Psoas muscle (tissue), 8 donors: ENCODE results near the gene KCNH2. TPM values are rescaled to one million over a fixed set of nuclear protein-coding genes. Genes with fewer than 3 reads are reported as not detected.

Source experiments
- ATAC-seq, 4 donors: fragments of 200-7000 bp; cut with Tn5 transposase; one replicate each; pipeline ENCODE4 v1.9.1; 2020; ENCODE audit warnings: moderate library complexity in 3 of 4, mild to moderate bottlenecking in 2 of 4
- DNase-seq, 2 donors: peaks; one replicate each; pipeline ENCODE4 v3.0.0-alpha.2; 2020
- H3K27ac ChIP-seq: fragments of 200-600 bp; one replicate; pipeline ENCODE4 v1.8.0; 2022
- H3K27me3 ChIP-seq, 3 donors: fragments of 200-600 bp in 1 of 3; one replicate each; pipeline versions ENCODE4 v1.6.1 to v1.8.0; 2013 to 2022; ENCODE audit warnings: low read length in 2 of 3, mild to moderate bottlenecking in 2 of 3, moderate library complexity in 1 of 3; ENCODE audit not compliant: insufficient read depth in 3 of 3
- H3K36me3 ChIP-seq, 2 donors: fragments of 200-600 bp in 1 of 2; one replicate each; pipeline versions ENCODE4 v1.6.1 to v1.8.0; 2013 to 2022; ENCODE audit warnings: low read depth in 1 of 2, mild to moderate bottlenecking in 1 of 2, moderate library complexity in 1 of 2; ENCODE audit not compliant: insufficient read depth in 1 of 2
- H3K4me1 ChIP-seq: fragments of 200-600 bp; one replicate; pipeline ENCODE4 v1.8.0; 2022
- H3K4me3 ChIP-seq: fragments of 200-600 bp; one replicate; pipeline ENCODE4 v1.8.0; 2022; ENCODE audit warnings: mild to moderate bottlenecking
- H3K9me3 ChIP-seq: fragments of 200-600 bp; one replicate; pipeline ENCODE4 v1.8.0; 2022
- CTCF ChIP-seq: fragments of 200-600 bp; IDR thresholded peaks from one replicate; pipeline ENCODE4 v1.8.0; 2022; ENCODE audit warnings: antibody characterized with exemption
- WGBS, 3 donors: extraction: QIAGEN DNeasy Blood & Tissue Kit; methylation state at CpG; one replicate each; pipeline versions ENCODE4 v1.1.6 to v1.1.7; 2013; 5-methylcytosine and 5-hydroxymethylcytosine counted together
- intact Hi-C, 2 donors: fragments of 100-400 bp; cut with DNase I; formaldehyde crosslinking; loops; one replicate each; pipeline versions ENCODE4 v1.11.0 to v1.14.2; 2022
- polyA plus RNA-seq, 3 donors: library from polyadenylated mRNA; stranded (reverse); fragments of 200-250 nt; gene quantifications; one replicate each; pipeline ENCODE4 v1.2.3, GENCODE V29; 2013
- total RNA-seq, 4 donors: library from RNA; stranded (reverse); fragmentation: NEBNext Ultra II Directional in 2 of 4; extraction: Animal tissue kit (Norgen Biotek cat#: 25700) in 2 of 4; gene quantifications; one replicate each; pipeline versions ENCODE4 v1.2.1 to v1.2.4, GENCODE V29; 2021 to 2023
- donor health status: healthy with polysubstance abuse.
- donor health status: DM: no; HTN: no; CAD: no; lungs with moderate emphysema.
- donor health status: Bipolar disorder and iron deficiency.
- donor health status: healthy.
- donor health status: DM: yes; HTN: yes; CAD: no.
- donor health status: DM: no; HTN: no; CAD: no.
- donor health status: DM: no; HTN: no; CAD: no.
- donor health status: DM: yes; HTN: yes; CAD: no.

KCNH2 gene
- total and polyA plus RNA-seq, 7 donors = 0.18 to 0.48 (median 0.22) TPM

- TF ChIP-seq CTCF = no peak
- Histone ChIP-seq H3K27me3 (peaks cover 0 to 27% (median 7%) of the 10 kb centered on the region in 3 donors), H3K9me3 (no peaks in the 10 kb centered on the region), H3K36me3 (no peaks in the 10 kb centered on the region), H3K4me1 (no peaks in the 10 kb centered on the region), H3K27ac (no peak overlapping the region), H3K4me3 (no peak overlapping the region)
- WGBS, 3 donors = 87 to 91% (median 87%) methylated on average over 6 of the region's 6 CpGs
- no peak for DNase-seq
- intact Hi-C loops = no loop called here
- ATAC-seq = no peak
These were observed 59.7 kb downstream of the KCNH2 start for GRCh38 chr7:150918378-150918777.

GRCh38 chr7:150917969-150918368 is 60.2 kb downstream of the KCNH2 start:
- H3K4me3 ChIP-seq = no peak overlapping the region
- no peaks in the 10 kb centered on the region for H3K36me3 ChIP-seq
- WGBS, 3 donors = 45 to 71% (median 53%) methylated on average over 7 of the region's 7 CpGs
- DNase-seq (no peak), ATAC-seq (no peak)
- H3K27me3 ChIP-seq = peaks cover 0 to 27% (median 7%) of the 10 kb centered on the region in 3 donors
- TF ChIP-seq CTCF = no peak
- no peak overlapping the region for H3K27ac ChIP-seq
- H3K4me1 ChIP-seq = no peaks in the 10 kb centered on the region
- intact Hi-C loops = no loop called here
- H3K9me3 ChIP-seq = no peaks in the 10 kb centered on the region

DNA sequence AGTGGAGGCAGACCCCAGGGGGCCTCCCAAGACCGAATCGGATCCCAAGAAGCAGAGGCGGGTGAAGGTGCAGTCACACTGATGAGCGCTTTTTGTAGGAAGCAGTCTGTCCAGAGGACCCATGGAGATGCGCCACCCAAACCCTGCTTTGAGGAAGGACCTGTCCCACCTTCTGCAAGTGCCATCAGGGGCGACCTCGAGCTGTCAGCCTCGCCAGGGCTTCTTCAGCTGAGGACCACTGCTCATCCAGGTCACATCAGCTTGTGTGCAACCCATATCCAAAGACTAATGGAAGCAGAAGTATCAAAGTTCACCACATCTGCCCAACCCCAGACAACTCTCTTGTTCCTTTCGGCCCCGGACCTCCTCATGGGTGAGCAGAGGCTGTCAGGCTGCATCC is 61.5 kb downstream of the KCNH2 start:
- peak in 1 of 2 donors; percentile 28 for DNase-seq
- Histone ChIP-seq H3K27me3 (peaks cover 0 to 30% (median 7%) of the 10 kb centered on the region in 3 donors), H3K36me3 (no peaks in the 10 kb centered on the region), H3K4me1 (no peaks in the 10 kb centered on the region), H3K9me3 (no peaks in the 10 kb centered on the region), H3K4me3 (no peak overlapping the region), H3K27ac (no peak overlapping the region)
- TF ChIP-seq CTCF = no peak
- ATAC-seq = no peak
- intact Hi-C loops = no loop called here
- 93 to 95% (median 93%) methylated on average over 10 of the region's 10 CpGs for WGBS, 3 donors

DNA sequence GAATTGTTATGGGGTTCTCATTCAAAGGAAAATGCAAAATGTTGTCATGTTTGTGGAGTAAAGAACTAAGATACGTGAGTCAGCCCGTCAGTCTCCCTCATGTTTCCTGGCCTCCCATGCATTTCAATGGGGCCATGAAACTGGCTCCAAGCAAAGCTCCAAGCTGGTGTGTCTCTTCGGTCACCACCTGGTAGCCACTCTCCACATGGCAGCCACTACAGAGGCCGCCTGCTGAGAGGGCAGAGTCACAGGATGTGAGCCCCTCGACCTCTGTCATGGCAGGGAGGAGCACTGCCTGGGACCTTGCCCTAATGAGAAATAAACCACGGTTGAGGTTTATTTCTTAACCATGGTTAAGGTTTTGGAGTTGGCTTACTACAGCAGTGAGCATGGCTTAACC is 63.2 kb downstream of the KCNH2 start:
- TF ChIP-seq CTCF = no peak
- Histone ChIP-seq H3K36me3 (no peaks in the 10 kb centered on the region), H3K9me3 (no peaks in the 10 kb centered on the region), H3K4me3 (no peak overlapping the region), H3K27ac (no peak overlapping the region), H3K4me1 (no peaks in the 10 kb centered on the region), H3K27me3 (peaks cover 0 to 30% (median 6%) of the 10 kb centered on the region in 3 donors)
- intact Hi-C loops = no loop called here
- DNase-seq (peak in 1 of 2 donors; percentile 26), ATAC-seq (no peak)
- whole genome bisulfite sequencing, 3 donors = 72 to 73% (median 73%) methylated on average over 6 of the region's 6 CpGs

DNA sequence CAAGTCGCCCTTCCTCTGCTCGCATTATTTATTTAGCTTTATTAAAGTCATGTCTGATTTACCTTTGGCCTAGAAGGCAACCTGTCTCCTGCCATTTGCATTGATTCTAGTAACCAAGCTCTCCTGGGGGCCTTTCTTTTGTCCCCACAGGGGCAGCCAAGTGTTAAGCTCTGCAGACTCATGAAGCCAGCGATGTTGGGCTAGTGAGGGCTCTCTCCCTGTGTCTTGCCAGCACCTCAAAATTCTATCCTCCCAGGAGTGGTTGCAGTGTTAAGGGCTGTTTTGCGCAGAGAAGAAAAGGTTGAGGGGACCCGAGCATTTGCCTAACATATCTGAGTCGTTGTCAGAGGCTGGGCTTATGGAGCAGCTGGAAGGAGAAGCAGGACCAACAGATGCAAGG is 63.9 kb downstream of the KCNH2 start:
- WGBS, 3 donors = 77 to 83% (median 81%) methylated on average over 6 of the region's 6 CpGs

More for the DNA sequence above, 63.9 kb downstream of the KCNH2 start:
- no peak for ATAC-seq
- TF ChIP-seq CTCF = no peak
- intact Hi-C loops = no loop called here
- Histone ChIP-seq H3K27me3 (peaks cover 0 to 31% (median 6%) of the 10 kb centered on the region in 3 donors), H3K4me3 (no peak overlapping the region), H3K4me1 (no peaks in the 10 kb centered on the region), H3K27ac (no peak overlapping the region), H3K36me3 (no peaks in the 10 kb centered on the region), H3K9me3 (no peaks in the 10 kb centered on the region)
- no peak for DNase-seq
